GM23338 (cell line): ENCODE results near the gene CNRIP1. TPM values are rescaled to one million over a fixed set of nuclear protein-coding genes. Genes with fewer than 3 reads are reported as not detected.

ENCODE experiments used
- ATAC-seq: fragments of 200-7000 bp; cut with Tn5 transposase; 3 replicates; pipeline ENCODE4 v1.9.1; 2020
- DNase-seq: peaks from one replicate; pipeline ENCODE4 v3.0.0-alpha.2; 2015; ENCODE audit warnings: low spot score
- H2AFZ ChIP-seq: fragments of 200-600 bp; sonication (generic); 2 replicates; pipeline ENCODE4 v1.8.0; 2016; ENCODE audit warnings: antibody characterized with exemption, mild to moderate bottlenecking, moderate library complexity
- H3F3A ChIP-seq: fragments of 200-600 bp; sonication (generic); replicated peaks from 2 replicates; pipeline ENCODE4 v1.8.0; 2017; ENCODE audit warnings: antibody characterized with exemption, mixed run types, low read depth
- H3K27ac ChIP-seq: fragments of 200-600 bp; sonication (generic); 2 replicates; pipeline ENCODE4 v1.6.1; 2016; ENCODE audit warnings: low read depth
- H3K27me3 ChIP-seq: fragments of 200-600 bp; sonication (generic); 2 replicates; pipeline ENCODE4 v1.8.0; 2016; ENCODE audit warnings: mild to moderate bottlenecking, mixed run types, moderate library complexity; ENCODE audit not compliant: insufficient read depth
- H3K36me3 ChIP-seq: fragments of 200-600 bp; sonication (generic); 2 replicates; pipeline ENCODE4 v1.8.0; 2016; ENCODE audit warnings: mild to moderate bottlenecking; ENCODE audit not compliant: insufficient read depth
- H3K4me1 ChIP-seq: fragments of 200-600 bp; sonication (generic); 2 replicates; pipeline ENCODE4 v1.8.0; 2016; ENCODE audit warnings: mild to moderate bottlenecking, moderate library complexity; ENCODE audit not compliant: insufficient read depth
- H3K4me2 ChIP-seq: fragments of 200-600 bp; sonication (generic); 2 replicates; pipeline ENCODE4 v1.7.1; 2017; ENCODE audit warnings: mixed run types
- H3K4me3 ChIP-seq: fragments of 200-600 bp; sonication (generic); 2 replicates; pipeline ENCODE4 v1.6.1; 2016; ENCODE audit warnings: mixed run types
- H3K79me2 ChIP-seq: fragments of 200-600 bp; sonication (generic); replicated peaks from 2 replicates; pipeline ENCODE4 v1.8.0; 2017; ENCODE audit warnings: mild to moderate bottlenecking; ENCODE audit not compliant: insufficient read depth
- H3K9me2 ChIP-seq: fragments of 200-600 bp; sonication (generic); 2 replicates; pipeline ENCODE4 v1.8.0; 2017; ENCODE audit not compliant: insufficient read depth
- H4K20me1 ChIP-seq: fragments of 200-600 bp; sonication (generic); replicated peaks from 2 replicates; pipeline ENCODE4 v1.8.0; 2017; ENCODE audit warnings: mild to moderate bottlenecking; ENCODE audit not compliant: insufficient read depth
- H3K27ac Mint-ChIP-seq: 2 replicates; pipeline ENCODE4 v1.8.0; 2020; ENCODE audit warnings: inconsistent platforms, mild to moderate bottlenecking, moderate library complexity, mixed read lengths
- H3K27me3 Mint-ChIP-seq: 3 replicates; pipeline ENCODE4 v1.8.0; 2022; ENCODE audit warnings: low read depth, mild to moderate bottlenecking, moderate library complexity, mixed read lengths, inconsistent platforms; ENCODE audit not compliant: insufficient read depth, poor library complexity
- H3K36me3 Mint-ChIP-seq: 3 replicates; pipeline ENCODE4 v1.8.0; 2021; ENCODE audit warnings: low read depth, mild to moderate bottlenecking, inconsistent platforms, moderate library complexity, mixed read lengths
- H3K4me1 Mint-ChIP-seq: 3 replicates; pipeline ENCODE4 v1.8.0; 2020; ENCODE audit warnings: mild to moderate bottlenecking, inconsistent platforms, mixed read lengths
- H3K4me3 Mint-ChIP-seq: 3 replicates; pipeline ENCODE4 v1.8.0; 2021; ENCODE audit warnings: moderate library complexity, mild to moderate bottlenecking, inconsistent platforms, mixed read lengths
- H3K9me3 Mint-ChIP-seq: 3 replicates; pipeline ENCODE4 v1.8.0; 2020; ENCODE audit warnings: moderate library complexity, mild to moderate bottlenecking, inconsistent platforms, mixed read lengths
- CREB1 ChIP-seq: fragments of 250-450 bp; sonication (Bioruptor Pico); IDR thresholded peaks from 2 replicates; pipeline ENCODE4 v1.5.0; 2020; ENCODE audit warnings: low read depth, mild to moderate bottlenecking, moderate library complexity
- ETS1 ChIP-seq: IDR thresholded peaks from 2 replicates; pipeline ENCODE4 v1.6.1; 2016; ENCODE audit warnings: antibody characterized with exemption
- EZH2 ChIP-seq: fragments of 200-600 bp; sonication (generic); IDR thresholded peaks from one replicate; pipeline ENCODE4 v1.8.0; 2017; ENCODE audit warnings: antibody characterized with exemption, mild to moderate bottlenecking, low read depth; ENCODE audit not compliant: unreplicated experiment
- EZH2phosphoT487 ChIP-seq: fragments of 200-600 bp; sonication (generic); IDR thresholded peaks from one replicate; pipeline ENCODE4 v1.8.1; 2018; ENCODE audit warnings: antibody characterized with exemption; ENCODE audit not compliant: unreplicated experiment
- JUNB ChIP-seq: IDR thresholded peaks from one replicate; pipeline ENCODE4 v1.6.1; 2016; ENCODE audit warnings: antibody characterized with exemption; ENCODE audit not compliant: unreplicated experiment
- POLR2AphosphoS5 ChIP-seq: IDR thresholded peaks from 2 replicates; pipeline ENCODE4 v1.6.1; 2016; ENCODE audit warnings: antibody characterized with exemption, low read depth
- STAT1 ChIP-seq: IDR thresholded peaks from one replicate; pipeline ENCODE4 v1.6.1; 2016; ENCODE audit warnings: antibody characterized with exemption; ENCODE audit not compliant: unreplicated experiment
- ZNF114 ChIP-seq: fragments of 250-450 bp; sonication (Bioruptor Pico); IDR thresholded peaks from 2 replicates; pipeline ENCODE4 v1.5.0; 2020; ENCODE audit warnings: mild to moderate bottlenecking, moderate library complexity
- ZNF331 ChIP-seq: fragments of 250-450 bp; sonication (Bioruptor Pico); IDR thresholded peaks from 2 replicates; pipeline ENCODE4 v1.5.0; 2020; ENCODE audit warnings: low read depth, mild to moderate bottlenecking, moderate library complexity
- ZNF462 ChIP-seq: fragments of 250-450 bp; sonication (Bioruptor Pico); IDR thresholded peaks from 2 replicates; pipeline ENCODE4 v1.5.0; 2020; ENCODE audit warnings: mild to moderate bottlenecking, moderate library complexity
- polyA plus RNA-seq: library from polyadenylated mRNA; unstranded; fragments of >200 nt; fragmentation: Nextera tagmentation; extraction: Ambion mirVana; gene quantifications from 2 replicates; pipeline ENCODE4 v1.2.1, GENCODE V29; 2016
- total RNA-seq: library from RNA; depleted of rRNA; stranded (reverse); fragments of >200 nt; shearing (Covaris generic); gene quantifications from 2 replicates; pipeline ENCODE4 v1.2.3, GENCODE V29; 2014
- TF ChIP-seq, protein P1 (sequence below): IDR thresholded peaks from one replicate; pipeline ENCODE4 v1.6.1; 2018; ENCODE audit warnings: antibody characterized with exemption; ENCODE audit not compliant: unreplicated experiment

Gene CNRIP1
- total and polyA plus RNA-seq, 2 experiments from 2014 or later = 5.9 to 6.9 TPM

DNA sequence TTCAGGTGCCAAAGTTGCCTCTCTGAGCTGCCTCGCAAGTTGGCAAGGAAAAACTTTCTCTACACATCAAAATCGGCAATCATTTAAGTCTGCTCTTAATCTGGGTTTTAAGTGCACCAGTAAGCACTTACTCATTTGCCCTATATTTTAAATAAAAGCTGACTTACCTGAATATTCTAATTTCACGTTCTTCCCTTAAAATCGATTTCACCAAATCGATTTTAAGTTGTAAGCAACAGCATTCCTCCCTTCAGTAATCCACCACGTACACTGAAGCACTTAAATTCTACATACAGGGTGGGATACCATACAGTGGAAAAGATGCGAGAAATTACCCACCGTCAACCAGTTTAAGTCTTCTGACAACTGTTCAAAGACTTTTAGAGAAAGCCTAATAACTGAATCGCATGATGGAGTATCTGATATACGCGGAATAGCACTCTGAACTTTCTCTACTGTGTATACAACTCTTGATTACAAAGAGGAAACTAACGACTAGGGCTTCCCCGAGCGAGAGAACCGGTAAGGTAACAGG, 69.0 kb downstream of the CNRIP1 start:
- Histone ChIP-seq H3K4me3 (peak overlapping the region; percentile 82), H3K27me3 (no peaks in the 10 kb centered on the region), H3K4me2 (peak overlapping the region; percentile 80), H3K9me2 (no peaks in the 10 kb centered on the region), H2AFZ (no peak overlapping the region), H3K36me3 (no peaks in the 10 kb centered on the region), H4K20me1 (peaks cover 43% of the 10 kb centered on the region), H3K27ac (peak overlapping the region; percentile 91), H3K4me1 (peaks cover 36% of the 10 kb centered on the region), H3K79me2 (peaks cover 61% of the 10 kb centered on the region), H3F3A (no peaks in the 10 kb centered on the region)
- peaks cover 10% of the 10 kb centered on the region for H3K4me1 Mint-ChIP-seq
- ATAC-seq (no peak), DNase-seq (no peak)
- no peaks in the 10 kb centered on the region for H3K9me3 Mint-ChIP-seq
- TF ChIP-seq ETS1 (no peak), CREB1 (CRISPR knock-in tag) (no peak; the same call in 1 of the 2 replicates), ZNF331 (CRISPR knock-in tag) (no peak), EZH2phosphoT487 (no peak), STAT1 (no peak), JUNB (no peak), POLR2AphosphoS5 (no peak), EZH2 (no peak), ZNF462 (CRISPR knock-in tag) (no peak), ZNF114 (CRISPR knock-in tag) (no peak)
- TF ChIP-seq, protein P1, sequence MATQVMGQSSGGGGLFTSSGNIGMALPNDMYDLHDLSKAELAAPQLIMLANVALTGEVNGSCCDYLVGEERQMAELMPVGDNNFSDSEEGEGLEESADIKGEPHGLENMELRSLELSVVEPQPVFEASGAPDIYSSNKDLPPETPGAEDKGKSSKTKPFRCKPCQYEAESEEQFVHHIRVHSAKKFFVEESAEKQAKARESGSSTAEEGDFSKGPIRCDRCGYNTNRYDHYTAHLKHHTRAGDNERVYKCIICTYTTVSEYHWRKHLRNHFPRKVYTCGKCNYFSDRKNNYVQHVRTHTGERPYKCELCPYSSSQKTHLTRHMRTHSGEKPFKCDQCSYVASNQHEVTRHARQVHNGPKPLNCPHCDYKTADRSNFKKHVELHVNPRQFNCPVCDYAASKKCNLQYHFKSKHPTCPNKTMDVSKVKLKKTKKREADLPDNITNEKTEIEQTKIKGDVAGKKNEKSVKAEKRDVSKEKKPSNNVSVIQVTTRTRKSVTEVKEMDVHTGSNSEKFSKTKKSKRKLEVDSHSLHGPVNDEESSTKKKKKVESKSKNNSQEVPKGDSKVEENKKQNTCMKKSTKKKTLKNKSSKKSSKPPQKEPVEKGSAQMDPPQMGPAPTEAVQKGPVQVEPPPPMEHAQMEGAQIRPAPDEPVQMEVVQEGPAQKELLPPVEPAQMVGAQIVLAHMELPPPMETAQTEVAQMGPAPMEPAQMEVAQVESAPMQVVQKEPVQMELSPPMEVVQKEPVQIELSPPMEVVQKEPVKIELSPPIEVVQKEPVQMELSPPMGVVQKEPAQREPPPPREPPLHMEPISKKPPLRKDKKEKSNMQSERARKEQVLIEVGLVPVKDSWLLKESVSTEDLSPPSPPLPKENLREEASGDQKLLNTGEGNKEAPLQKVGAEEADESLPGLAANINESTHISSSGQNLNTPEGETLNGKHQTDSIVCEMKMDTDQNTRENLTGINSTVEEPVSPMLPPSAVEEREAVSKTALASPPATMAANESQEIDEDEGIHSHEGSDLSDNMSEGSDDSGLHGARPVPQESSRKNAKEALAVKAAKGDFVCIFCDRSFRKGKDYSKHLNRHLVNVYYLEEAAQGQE = no peak
- peaks cover 7% of the 10 kb centered on the region; the same call in 2 of the 3 replicates for H3K36me3 Mint-ChIP-seq
- H3K27ac Mint-ChIP-seq = peak overlapping the region; percentile 94
- H3K27me3 Mint-ChIP-seq = peaks cover 11% of the 10 kb centered on the region
- peak overlapping the region; percentile 83 for H3K4me3 Mint-ChIP-seq
